BLaER1 treated with 17β-estradiol and CSF1 and Interleukin-3, amounts not matched to agents 10 nM and 100 nM (cell line): ENCODE data around the gene ATP11A.
A peak's percentile ranks its signal among the peaks of the same experiment; 100 is the strongest.
"Not testable (repeated sequence)": the region's sequence is repeated elsewhere in the genome, so short reads cannot be mapped to it uniquely, and the experiment has no call there.

Experiments used
- H3K27ac ChIP-seq, 11 experiments: shearing (Covaris generic); formaldehyde crosslinking; 2 replicates each; pipeline ENCODE4 v1.8.1; 2022
- H3K27me3 ChIP-seq, 11 experiments: shearing (Covaris generic); formaldehyde crosslinking; 2 replicates each; pipeline ENCODE4 v1.8.1; 2022
- H3K36me3 ChIP-seq, 11 experiments: shearing (Covaris generic); formaldehyde crosslinking; 2 replicates each; pipeline ENCODE4 v1.8.1; 2022
- H3K4me1 ChIP-seq, 10 experiments: shearing (Covaris generic); formaldehyde crosslinking; 2 replicates each; pipeline ENCODE4 v1.8.1; 2022
- H3K4me2 ChIP-seq, 11 experiments: shearing (Covaris generic); formaldehyde crosslinking; 2 replicates each; pipeline ENCODE4 v1.8.1; 2022
- H3K4me3 ChIP-seq, 10 experiments: shearing (Covaris generic); formaldehyde crosslinking; 2 replicates each; pipeline ENCODE4 v1.8.1; 2022
- H3K9ac ChIP-seq, 11 experiments: shearing (Covaris generic); formaldehyde crosslinking; 2 replicates each; pipeline ENCODE4 v1.8.1; 2022
- H3K9me3 ChIP-seq, 11 experiments: shearing (Covaris generic); formaldehyde crosslinking; replicated peaks in 1 of 11; 2 replicates each; pipeline ENCODE4 v1.8.1; 2022
- H4K20me1 ChIP-seq, 11 experiments: shearing (Covaris generic); formaldehyde crosslinking; 2 replicates each; pipeline ENCODE4 v1.8.1; 2022
- Cebpa-rat ChIP-seq, 11 experiments: shearing (Covaris generic); IDR thresholded peaks; 2 replicates each; pipeline ENCODE4 v1.8.1; 2022

Gene ATP11A

DNA sequence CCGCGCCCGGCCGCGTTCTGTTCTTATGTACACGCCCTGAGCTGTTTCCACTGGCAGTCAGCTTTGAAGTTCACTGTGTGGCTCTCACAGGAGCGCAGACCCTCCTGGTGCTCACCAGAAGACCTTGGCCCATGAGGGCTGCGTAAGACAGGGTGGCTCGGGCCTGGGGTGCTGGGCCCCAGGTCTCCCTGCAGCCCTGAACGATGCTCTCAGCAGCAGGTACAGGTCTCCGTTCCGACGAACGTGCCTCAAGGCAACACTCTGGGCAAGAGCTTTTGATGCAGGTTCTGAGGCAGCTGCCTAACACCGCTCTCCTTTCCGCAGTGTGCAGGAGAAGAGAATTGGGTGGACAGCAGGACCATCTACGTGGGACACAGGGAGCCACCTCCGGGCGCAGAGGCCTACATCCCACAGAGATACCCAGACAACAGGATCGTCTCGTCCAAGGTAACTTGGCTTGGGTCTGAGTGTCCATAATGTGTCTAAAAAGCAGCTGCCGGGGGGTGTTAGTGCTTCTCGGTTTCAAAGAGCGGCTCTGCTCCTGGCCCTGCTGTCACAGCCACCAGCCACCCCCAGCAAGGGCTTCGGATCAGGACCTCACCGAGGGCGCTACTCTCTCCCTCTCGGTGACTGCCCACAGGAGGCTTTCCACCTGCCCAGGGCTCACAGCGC is 95.1 kb downstream of the ATP11A start:
- peaks cover 41 to 81% (median 50%) of the 10 kb centered on the region in 11 experiments for H3K36me3 ChIP-seq
- H3K4me1 ChIP-seq, result peaks cover 0 to 40% (median 36%) of the 10 kb centered on the region in 10 experiments; a peak in 17 of 20 replicates
- TF ChIP-seq Cebpa-rat (IDR thresholded peaks at IDR 0.05), result no peak
- no peak overlapping the region for H3K4me3 ChIP-seq
- H3K9ac ChIP-seq, result no peak overlapping the region
- H3K4me2 ChIP-seq, result no peak overlapping the region
- no peaks in the 10 kb centered on the region for H3K27me3 ChIP-seq
- H3K27ac ChIP-seq, result no peak overlapping the region
- peaks cover 50 to 58% (median 57%) of the 10 kb centered on the region in 11 experiments for H4K20me1 ChIP-seq
- H3K9me3 ChIP-seq, result peaks cover 17 to 45% (median 35%) of the 10 kb centered on the region in 11 experiments; a peak in 21 of 22 replicates

DNA sequence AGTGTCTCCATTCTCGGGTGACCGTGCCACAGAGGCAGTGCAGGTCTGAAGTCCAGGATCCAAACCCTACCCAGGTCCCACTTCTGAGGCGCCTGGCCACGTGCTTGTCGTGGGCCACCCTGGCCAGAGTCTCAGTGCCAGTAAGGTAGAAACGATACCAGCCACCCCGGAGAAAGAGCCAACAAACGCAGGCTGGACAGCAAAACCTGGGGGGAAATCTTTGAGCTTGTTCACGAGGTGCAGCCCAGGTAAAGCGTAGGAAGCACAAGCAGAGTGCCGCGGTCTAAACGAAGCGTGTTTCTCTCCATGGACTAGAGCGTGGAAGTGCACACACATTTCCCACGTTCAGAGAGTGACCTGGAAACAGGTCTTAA is 95.6 kb downstream of the ATP11A start:
- Histone ChIP-seq H3K4me1 (peaks cover 0 to 36% (median 32%) of the 10 kb centered on the region in 10 experiments; a peak in 16 of 20 replicates), H4K20me1 (peaks cover 44 to 53% (median 52%) of the 10 kb centered on the region in 11 experiments), H3K27me3 (no peaks in the 10 kb centered on the region), H3K9ac (no peak overlapping the region), H3K4me2 (no peak overlapping the region), H3K4me3 (no peak overlapping the region), H3K36me3 (peaks cover 45 to 84% (median 52%) of the 10 kb centered on the region in 11 experiments), H3K27ac (no peak overlapping the region), H3K9me3 (peaks cover 17 to 48% (median 38%) of the 10 kb centered on the region in 11 experiments; a peak in 21 of 22 replicates)
- no peak for TF ChIP-seq Cebpa-rat (IDR thresholded peaks at IDR 0.05)

DNA sequence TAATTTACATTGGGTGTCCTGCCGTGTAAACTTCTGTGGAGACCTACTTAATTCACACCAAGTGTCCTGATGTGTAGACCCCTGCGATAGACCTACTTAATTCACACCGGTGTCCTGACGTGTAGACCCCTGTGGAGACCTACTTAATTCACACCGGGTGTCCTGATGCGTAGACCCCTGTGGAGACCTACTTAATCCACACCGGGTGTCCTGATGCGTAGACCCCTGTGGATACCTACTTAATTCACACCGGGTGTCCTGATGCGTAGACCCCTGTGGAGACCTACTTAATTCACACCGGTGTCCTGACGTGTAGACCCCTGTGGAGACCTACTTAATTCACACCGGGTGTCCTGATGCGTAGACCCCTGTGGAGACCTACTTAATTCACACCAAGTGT is 97.0 kb downstream of the ATP11A start:
- H3K9me3 ChIP-seq, result peaks cover 17 to 48% (median 38%) of the 10 kb centered on the region in 11 experiments; a peak in 21 of 22 replicates
- H3K4me1 ChIP-seq, result peaks cover 6 to 33% (median 28%) of the 10 kb centered on the region in 10 experiments
- H3K4me3 ChIP-seq, H3K9ac ChIP-seq, H3K4me2 ChIP-seq, H3K27me3 ChIP-seq, H3K27ac ChIP-seq: not testable (repeated sequence)
- H3K36me3 ChIP-seq, result peaks cover 45 to 86% (median 65%) of the 10 kb centered on the region in 11 experiments
- peaks cover 31 to 53% (median 47%) of the 10 kb centered on the region in 11 experiments for H4K20me1 ChIP-seq

DNA sequence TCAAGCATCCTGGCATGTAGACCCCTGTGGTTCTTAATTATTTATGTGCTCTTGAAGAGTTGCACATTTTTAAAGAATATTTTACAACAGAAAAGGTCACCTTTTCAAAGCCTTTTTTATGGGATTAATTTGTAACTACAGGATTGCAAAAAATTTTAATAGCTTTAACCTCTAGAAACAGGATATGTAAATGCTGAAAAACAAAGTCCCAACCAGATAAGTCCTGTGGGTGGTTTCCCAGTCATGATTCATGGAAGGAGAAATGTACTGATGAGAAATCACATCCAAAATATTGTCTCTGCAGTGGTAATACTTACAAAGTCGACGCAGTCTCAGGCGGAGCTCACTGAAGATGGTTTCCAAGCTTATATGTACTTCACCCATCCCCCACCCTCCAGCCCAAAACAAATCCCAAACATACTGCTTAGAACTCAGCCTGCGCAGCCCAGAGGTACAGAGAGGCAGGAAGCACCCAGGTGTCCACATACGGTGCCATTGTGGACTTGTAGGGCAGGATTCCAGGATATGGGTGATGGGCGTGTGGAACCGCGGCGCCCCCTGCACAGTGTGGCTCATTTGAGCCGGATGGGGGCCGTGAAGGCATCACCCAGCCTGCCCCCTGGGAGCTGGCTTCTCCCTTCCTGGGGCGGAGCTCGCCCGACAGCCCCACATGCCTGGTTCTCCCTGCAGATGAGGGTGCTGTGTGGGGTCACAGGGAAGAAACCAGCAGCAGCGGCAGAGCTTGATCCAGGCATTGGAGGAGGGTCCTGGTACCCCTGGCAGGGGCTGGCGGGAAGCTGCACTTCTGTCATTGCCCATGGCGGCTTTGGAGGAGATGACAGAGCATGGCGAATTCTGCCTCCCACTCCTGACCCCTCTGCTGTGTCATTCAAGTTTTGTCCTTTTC is 101.2 kb downstream of the ATP11A start:
- Histone ChIP-seq H3K27me3 (no peaks in the 10 kb centered on the region), H3K36me3 (peaks cover 50 to 92% (median 74%) of the 10 kb centered on the region in 11 experiments), H3K4me2 (peak overlapping the region in 8 of 11 experiments; percentile 19 to 79 (median 56); a peak in 9 of 22 replicates), H4K20me1 (peaks cover 0 to 54% (median 32%) of the 10 kb centered on the region in 11 experiments; a peak in 18 of 22 replicates), H3K9me3 (peaks cover 13 to 39% (median 35%) of the 10 kb centered on the region in 11 experiments; a peak in 21 of 22 replicates), H3K9ac (no peak overlapping the region), H3K4me1 (peaks cover 18 to 24% (median 20%) of the 10 kb centered on the region in 10 experiments), H3K27ac (no peak overlapping the region), H3K4me3 (no peak overlapping the region)
- no peak for TF ChIP-seq Cebpa-rat (IDR thresholded peaks at IDR 0.05)

DNA sequence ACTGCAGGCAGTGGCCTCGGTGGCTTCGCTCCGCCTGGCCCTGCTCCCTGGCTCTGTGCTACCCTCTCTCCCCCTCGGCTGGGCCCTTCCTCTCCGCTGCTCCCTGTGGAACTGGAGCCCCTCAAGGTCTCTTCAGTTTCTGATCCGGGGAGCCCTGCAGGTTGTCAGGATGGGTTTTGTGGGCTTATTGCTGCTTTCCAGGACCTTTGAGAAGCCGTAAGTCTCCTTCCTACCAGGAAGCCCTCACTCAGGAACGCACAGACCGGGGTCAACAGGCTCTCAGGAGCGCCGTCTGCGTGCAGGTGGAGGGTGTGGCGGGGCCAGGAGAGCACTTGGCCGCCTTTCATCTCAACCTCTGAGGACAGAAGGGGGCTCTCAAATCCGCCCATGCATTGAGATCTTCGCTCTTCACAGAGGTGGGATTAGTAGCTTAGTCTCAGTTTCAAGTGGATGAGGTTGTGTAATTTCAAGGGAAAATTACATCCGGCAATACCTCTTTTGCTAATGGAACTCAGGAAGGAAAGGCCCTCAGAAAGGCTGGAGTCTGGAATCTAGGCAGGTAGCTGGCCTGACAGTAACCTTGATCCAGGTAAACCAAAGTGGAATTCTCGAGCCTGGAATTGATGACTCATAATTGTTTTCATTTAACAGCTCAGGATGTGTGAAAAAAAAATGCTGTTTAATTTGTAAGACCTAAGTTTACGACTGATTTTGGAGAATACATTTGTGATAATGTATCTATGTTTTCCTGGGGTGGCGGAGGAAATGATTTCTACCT is 102.0 kb downstream of the ATP11A start:
- peak overlapping the region in 10 of 11 experiments; percentile 1 to 79 (median 56); a peak in 18 of 22 replicates for H3K4me2 ChIP-seq
- peaks cover 52 to 95% (median 77%) of the 10 kb centered on the region in 11 experiments for H3K36me3 ChIP-seq
- peaks cover 0 to 58% (median 32%) of the 10 kb centered on the region in 11 experiments; a peak in 18 of 22 replicates for H4K20me1 ChIP-seq
- H3K4me1 ChIP-seq, result peaks cover 18 to 24% (median 20%) of the 10 kb centered on the region in 10 experiments
- H3K9me3 ChIP-seq, result peaks cover 8 to 40% (median 33%) of the 10 kb centered on the region in 11 experiments; a peak in 21 of 22 replicates
- H3K9ac ChIP-seq, result peak overlapping the region in 1 of 11 experiments; percentile 2; a peak in 1 of 22 replicates
- no peak for TF ChIP-seq Cebpa-rat (IDR thresholded peaks at IDR 0.05)
- H3K27me3 ChIP-seq, result no peaks in the 10 kb centered on the region
- H3K27ac ChIP-seq, result no peak overlapping the region
- H3K4me3 ChIP-seq, result no peak overlapping the region

DNA sequence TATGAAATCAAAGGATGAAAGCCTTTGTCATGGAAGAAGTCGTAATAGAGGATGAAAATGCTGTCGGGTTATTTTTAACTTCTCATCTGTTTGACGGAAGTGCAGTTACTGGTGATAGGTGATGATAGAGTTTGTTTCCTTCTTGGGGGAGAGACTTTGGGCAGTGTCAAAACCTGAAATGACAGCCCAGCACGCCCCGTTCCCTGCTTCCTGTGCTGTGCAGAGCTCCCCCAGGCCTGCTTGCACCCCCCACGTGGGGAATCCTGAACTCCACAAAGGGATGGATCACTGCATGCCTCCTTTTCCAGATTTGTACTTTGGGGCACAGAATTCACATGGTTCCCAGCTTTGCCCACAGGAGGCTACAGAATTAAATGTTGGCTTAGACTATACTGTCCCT is 102.7 kb downstream of the ATP11A start:
- no peak for TF ChIP-seq Cebpa-rat (IDR thresholded peaks at IDR 0.05)
- Histone ChIP-seq H4K20me1 (peaks cover 0 to 58% (median 32%) of the 10 kb centered on the region in 11 experiments; a peak in 18 of 22 replicates), H3K4me3 (no peak overlapping the region), H3K9ac (peak overlapping the region in 1 of 11 experiments; percentile 2; a peak in 1 of 22 replicates), H3K4me2 (peak overlapping the region in 10 of 11 experiments; percentile 1 to 79 (median 56); a peak in 18 of 22 replicates), H3K27ac (no peak overlapping the region), H3K27me3 (no peaks in the 10 kb centered on the region), H3K4me1 (peaks cover 18 to 24% (median 20%) of the 10 kb centered on the region in 10 experiments), H3K36me3 (peaks cover 52 to 95% (median 80%) of the 10 kb centered on the region in 11 experiments), H3K9me3 (peaks cover 7 to 38% (median 27%) of the 10 kb centered on the region in 11 experiments; a peak in 20 of 22 replicates)

DNA sequence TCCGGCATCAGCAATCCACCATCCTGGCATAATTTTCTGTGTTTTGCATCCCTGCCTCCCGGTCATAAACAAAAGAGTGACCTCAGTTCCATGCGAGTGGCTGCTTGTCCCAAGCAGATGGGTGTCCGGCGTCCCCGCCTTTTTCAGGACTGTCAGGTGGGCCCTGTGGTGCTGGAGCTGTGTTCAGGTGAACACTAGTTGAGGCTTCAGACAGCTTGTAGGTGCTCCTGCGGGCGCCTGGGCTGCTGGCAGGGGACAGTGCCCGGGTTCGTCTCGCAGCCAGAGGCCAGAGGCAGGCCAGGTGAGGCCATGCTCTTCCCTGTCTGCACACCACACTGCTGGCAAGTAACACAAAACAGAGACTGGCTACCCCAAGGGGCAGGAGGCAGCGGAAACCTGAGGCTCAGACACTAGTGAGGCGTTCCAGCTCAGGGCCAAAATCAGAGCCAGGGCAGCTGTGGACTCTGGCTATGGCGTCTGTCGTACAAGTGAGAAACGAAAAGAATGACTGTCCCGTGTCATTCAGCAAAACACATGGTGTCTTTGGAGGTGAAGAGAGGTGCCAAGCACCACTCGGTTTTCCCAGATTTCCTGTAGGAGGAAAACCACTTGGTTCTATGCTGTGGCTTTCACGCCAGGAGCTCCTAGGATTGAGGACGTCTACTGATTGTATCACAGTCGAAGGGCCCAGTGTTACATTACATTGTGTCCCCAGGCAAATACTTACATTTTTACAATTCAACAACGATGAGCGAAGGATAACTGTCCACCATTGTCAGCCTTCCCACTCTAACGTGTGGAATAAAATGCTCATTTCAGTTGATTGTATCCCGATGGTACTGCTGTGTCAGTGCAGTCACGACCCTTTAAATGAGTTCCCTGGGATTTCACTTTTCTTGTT is 104.0 kb downstream of the ATP11A start:
- TF ChIP-seq Cebpa-rat (IDR thresholded peaks at IDR 0.05), result no peak
- peaks cover 51 to 95% (median 78%) of the 10 kb centered on the region in 11 experiments for H3K36me3 ChIP-seq

More for the DNA sequence above, 104.0 kb downstream of the ATP11A start:
- H4K20me1 ChIP-seq, result peaks cover 0 to 66% (median 32%) of the 10 kb centered on the region in 11 experiments; a peak in 18 of 22 replicates
- no peak overlapping the region for H3K9ac ChIP-seq
- H3K4me2 ChIP-seq, result no peak overlapping the region
- peaks cover 10 to 38% (median 27%) of the 10 kb centered on the region in 11 experiments for H3K9me3 ChIP-seq
- H3K4me3 ChIP-seq, result no peak overlapping the region
- H3K27me3 ChIP-seq, result no peaks in the 10 kb centered on the region
- H3K4me1 ChIP-seq, result peaks cover 18 to 24% (median 20%) of the 10 kb centered on the region in 10 experiments
- no peak overlapping the region for H3K27ac ChIP-seq
